Medulla oblongata (tissue), 1 donor: Measurements from ENCODE around the gene ITGA4.
A peak's percentile ranks its signal among the peaks of the same experiment; 100 is the strongest.
"Not testable (repeated sequence)": the region's sequence is repeated elsewhere in the genome, so short reads cannot be mapped to it uniquely, and the experiment has no call there.

Experiments used
- DNase-seq: peaks from one replicate; pipeline ENCODE4 v3.0.0-alpha.2; 2015; ENCODE audit errors: extremely low spot score

Gene ITGA4

GRCh38 chr2:181457121-181457740 is at the start of gene ITGA4:
ITGA4 (plus strand) TSS chr2:181457386; CDS start chr2:181457655, 269 bp downstream.
- peak; percentile 44 for DNase-seq

GRCh38 chr2:181408861-181409260 is 48.3 kb upstream of the ITGA4 start:
- DNase-seq = no peak

GRCh38 chr2:181411105-181411849 is 45.9 kb upstream of the ITGA4 start:
- no peak for DNase-seq

- DNase-seq = no peak
Measured at GRCh38 chr2:181419129-181419855, 37.9 kb upstream of the ITGA4 start.

GRCh38 chr2:181420259-181421130 is 36.7 kb upstream of the ITGA4 start:
- DNase-seq = no peak

- DNase-seq = no peak
Measured at GRCh38 chr2:181421131-181421458, 36.1 kb upstream of the ITGA4 start.

GRCh38 chr2:181421464-181421863 is 35.7 kb upstream of the ITGA4 start:
- no peak for DNase-seq

GRCh38 chr2:181426672-181427071 is 30.5 kb upstream of the ITGA4 start:
- DNase-seq = no peak

- no peak for DNase-seq
Measured at GRCh38 chr2:181430406-181431118, 26.6 kb upstream of the ITGA4 start.

GRCh38 chr2:181431674-181432073 is 25.5 kb upstream of the ITGA4 start:
- DNase-seq = no peak

GRCh38 chr2:181438261-181438660 is 18.9 kb upstream of the ITGA4 start:
- DNase-seq = no peak

- no peak for DNase-seq
Measured at GRCh38 chr2:181440344-181440743, 16.8 kb upstream of the ITGA4 start.

- no peak for DNase-seq
Measured at GRCh38 chr2:181440919-181441318, 16.3 kb upstream of the ITGA4 start.

GRCh38 chr2:181441670-181442069 is 15.5 kb upstream of the ITGA4 start:
- DNase-seq = no peak

GRCh38 chr2:181444654-181445053 is 12.5 kb upstream of the ITGA4 start:
- DNase-seq = no peak

- DNase-seq = no peak
Measured at GRCh38 chr2:181446985-181447384, 10.2 kb upstream of the ITGA4 start.

GRCh38 chr2:181449278-181449677 is 7.9 kb upstream of the ITGA4 start:
- DNase-seq = not testable (repeated sequence)

- DNase-seq = no peak
Measured at GRCh38 chr2:181454686-181455450, 2.3 kb upstream of the ITGA4 start.

- DNase-seq = peak; percentile 30
Measured at GRCh38 chr2:181456660-181457120, 496 bp upstream of the ITGA4 start.

GRCh38 chr2:181457741-181458425 is 697 bp downstream of the ITGA4 start:
- DNase-seq = no peak
